Measurements from ENCODE around the gene RBBP4. TPM values are rescaled to one million over a fixed set of nuclear protein-coding genes. Genes with fewer than 3 reads are reported as not detected.
"Not testable (repeated sequence)": the region's sequence is repeated elsewhere in the genome, so short reads cannot be mapped to it uniquely, and the experiment has no call there.

Gene RBBP4
- polyA plus RNA-seq, 3 donors: 356 to 360 (median 357) TPM

DNA sequence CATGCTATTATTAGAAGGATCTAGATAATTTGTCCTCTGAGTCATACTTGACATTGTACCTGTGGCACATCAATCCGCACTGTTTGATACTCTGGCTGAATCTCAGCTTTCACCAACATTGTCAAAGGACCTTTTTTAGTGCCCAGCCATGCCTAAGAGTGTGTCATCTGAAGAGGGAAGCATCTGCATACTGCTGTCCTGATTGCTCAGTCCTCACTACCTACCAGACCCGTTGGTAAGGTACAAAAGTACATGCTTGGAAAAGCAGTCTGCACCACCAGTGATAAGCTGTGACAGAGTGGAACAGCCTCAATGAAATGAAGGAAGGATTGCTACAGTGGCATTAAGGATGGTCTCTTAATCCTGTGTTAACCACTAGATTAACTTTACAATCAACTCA lies 34.5 kb downstream of the RBBP4 start:
- DNase-seq (ENCODE audit: low read depth in 3 of 3, low spot score in 2 of 3): no peak

DNA sequence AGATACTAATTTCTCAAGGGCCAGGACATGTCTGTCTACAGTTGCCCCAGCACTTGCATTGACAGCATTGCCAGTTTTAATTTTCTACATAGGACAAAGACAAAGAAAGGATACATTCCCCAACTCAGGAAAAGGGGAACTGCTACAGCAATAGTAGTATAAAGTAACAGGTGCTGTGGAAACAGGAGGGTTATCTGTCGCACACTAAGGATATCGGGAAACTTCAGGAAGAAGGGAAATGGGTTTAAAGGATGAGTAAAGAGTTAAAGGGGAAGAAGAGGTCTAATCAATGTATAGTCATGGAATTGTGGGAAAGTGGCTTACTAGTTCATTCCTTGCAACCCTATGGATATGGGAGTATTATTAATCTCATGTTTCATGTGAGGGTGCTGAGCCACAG lies 35.4 kb downstream of the RBBP4 start:
- no peak for DNase-seq (ENCODE audit: low read depth in 3 of 3, low spot score in 2 of 3)

DNA sequence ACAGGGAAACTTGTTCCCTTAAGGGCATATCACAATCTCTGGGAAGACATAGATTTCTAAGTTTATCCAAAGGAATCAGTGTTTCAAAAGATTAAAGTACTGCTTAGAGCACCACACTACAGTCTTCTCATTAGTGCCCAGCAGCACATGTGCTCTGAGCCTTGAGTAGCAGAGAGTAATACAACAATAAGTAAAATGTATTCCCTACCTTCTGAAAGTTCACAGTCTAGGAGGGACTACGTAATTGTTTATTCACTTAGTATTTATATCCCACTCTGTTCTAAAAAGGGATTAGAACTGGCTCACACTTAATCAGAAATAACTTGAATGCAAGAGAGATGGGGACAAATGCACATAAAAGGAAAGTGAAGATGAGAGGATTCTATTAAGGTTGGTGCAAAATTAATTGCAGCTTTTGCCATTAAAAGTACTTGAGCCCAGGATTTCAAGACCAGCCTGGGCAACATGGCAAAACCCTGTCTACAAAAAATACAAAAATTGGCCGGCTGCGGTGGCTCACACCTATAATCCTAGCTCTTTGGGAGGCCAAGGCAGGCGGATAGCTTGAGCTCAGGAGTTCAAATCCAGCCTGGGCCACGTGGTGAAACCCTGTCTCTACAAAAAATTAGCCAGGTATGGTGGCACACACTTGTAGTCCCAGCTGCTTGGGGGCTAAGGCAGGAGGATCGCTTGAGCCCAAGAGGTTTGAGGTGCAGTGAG lies 42.6 kb downstream of the RBBP4 start:
- no peak for DNase-seq (ENCODE audit: low read depth in 3 of 3, low spot score in 2 of 3)

DNA sequence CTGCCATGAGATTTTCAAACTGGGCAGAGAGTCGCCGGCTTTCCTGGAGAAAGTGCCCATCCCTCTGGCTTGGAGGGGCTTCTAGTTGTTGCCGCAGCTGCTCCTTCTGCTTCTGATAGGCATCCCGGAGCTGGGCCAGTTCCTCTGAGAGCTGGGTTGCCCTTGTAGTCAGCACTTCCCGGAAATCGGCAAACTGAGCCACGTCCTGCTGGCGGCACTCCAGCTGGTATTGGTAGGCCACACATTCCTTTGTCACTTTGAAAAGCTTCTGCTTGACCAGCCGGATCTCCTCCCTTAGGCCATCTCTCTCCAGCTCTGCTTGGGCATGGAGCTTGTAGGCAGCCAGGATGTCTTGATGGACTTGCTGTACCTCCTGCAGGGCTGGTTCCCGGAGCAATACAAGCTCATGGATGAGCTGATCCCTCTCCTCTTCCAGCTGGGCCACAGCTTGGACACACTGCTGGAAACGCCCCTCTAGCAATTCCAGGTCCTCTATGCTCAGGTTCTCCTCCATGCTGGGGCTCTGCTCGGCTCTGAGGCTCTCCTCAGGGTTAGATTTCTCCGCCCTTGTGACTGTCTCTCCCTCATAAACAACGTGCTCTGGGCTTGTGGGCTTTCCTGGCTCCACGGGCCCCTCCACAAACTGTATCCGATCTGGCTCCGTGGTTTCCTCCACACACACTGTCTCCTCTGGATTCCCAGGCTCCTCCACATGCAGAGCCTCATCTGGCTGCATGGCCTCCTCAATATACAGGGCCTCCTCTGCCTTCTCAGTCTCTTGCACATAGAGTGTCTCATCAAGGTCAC lies 44.3 kb downstream of the RBBP4 start:
- no peak for DNase-seq (ENCODE audit: low read depth in 3 of 3, low spot score in 2 of 3)

DNA sequence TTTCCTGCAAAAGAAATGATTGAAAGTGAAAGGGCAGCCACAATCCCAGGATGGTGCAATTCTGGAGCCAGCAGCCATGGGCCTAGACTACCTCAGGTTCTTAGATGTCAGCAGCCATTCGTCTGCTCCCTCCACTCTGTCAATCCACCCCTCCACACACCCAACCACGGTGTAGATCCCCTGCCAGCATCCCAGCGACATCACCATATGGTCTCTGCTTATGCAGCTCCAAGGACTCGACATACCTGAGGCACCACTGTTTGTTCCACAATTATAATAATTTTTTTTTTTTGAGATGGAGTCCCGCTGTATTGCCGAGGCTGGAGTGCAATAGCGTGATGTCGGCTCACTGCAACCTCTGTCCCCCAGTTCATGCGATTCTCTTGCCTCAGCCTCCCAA lies 45.0 kb downstream of the RBBP4 start:
- DNase-seq (ENCODE audit: low read depth in 3 of 3, low spot score in 2 of 3): no peak

DNA sequence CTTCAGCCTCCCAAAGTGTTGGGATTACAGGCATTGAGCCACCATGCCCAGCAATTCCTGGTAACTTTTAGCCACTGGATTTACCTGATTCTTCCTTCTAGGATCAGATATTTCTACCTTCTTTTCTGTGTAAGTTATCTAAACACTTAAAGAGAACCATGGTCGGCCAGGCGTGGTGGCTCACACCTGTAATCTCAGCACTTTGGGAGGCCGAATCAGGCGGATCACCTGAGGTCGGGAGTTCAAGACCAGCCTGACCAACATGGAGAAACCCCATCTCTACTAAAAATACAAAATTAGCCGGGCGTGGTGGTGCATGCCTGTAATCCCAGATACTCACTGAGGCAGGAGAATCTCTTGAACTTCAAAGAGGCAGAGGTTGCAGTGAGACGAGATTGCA lies 46.0 kb downstream of the RBBP4 start:
- not testable (repeated sequence) for DNase-seq (ENCODE audit: low read depth in 3 of 3, low spot score in 2 of 3)

DNA sequence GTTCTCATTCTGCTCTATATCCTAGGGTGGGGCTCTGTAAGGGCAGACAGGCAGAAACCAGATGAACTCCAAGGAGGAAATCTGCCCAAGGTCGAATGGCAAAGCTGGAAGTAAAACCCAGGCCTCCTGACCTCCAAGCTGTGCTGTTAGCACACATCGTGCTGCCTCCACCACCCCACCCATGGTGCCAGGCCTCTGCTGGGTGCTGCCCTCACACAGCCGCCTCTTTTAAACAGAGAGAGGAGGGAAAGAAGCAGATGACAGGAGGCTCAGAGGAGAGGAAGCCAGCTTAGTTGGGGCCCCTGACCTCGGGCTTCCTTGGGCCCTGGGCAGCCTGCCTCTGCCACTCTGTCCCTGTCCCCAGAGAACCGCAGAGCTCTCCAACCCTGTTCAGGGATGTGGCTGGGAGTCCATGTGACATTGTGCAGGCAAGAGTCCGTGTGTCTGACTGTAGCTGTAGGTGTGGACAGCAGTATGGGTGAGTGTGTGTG lies 50.5 kb downstream of the RBBP4 start:
- DNase-seq (ENCODE audit: low read depth in 3 of 3, low spot score in 2 of 3): no peak

DNA sequence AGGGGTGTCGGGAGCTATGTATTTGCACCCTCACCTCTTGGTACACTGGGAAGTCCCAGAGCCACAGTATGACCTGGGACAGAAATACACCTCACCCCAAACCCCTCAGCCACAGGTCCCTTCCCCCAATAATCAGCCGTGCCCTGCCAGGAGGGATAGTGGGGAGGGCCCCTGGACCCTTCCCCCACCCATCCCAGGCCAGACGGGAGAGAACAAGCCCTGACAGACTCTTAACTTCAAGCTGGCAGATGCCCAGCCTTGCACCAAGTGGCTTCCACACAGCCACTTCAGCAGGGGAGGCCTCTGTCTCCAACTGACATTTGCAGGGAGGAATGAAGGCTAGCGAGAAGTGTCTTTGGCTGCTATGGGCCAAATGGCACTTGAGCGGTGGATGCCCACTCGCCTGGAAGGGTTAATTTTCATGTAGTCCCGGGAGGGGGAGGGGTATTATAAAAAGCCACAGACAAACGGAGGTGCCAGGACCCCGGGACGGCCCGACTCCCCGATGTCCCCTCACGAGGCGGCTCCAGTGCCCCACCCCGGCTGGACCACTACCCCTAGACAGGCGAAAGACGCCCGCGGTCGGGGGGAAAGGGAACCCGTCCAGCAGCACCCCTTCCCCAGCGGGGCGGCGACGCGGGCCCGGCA lies 51.1 kb downstream of the RBBP4 start:
- no peak for DNase-seq (ENCODE audit: low read depth in 3 of 3, low spot score in 2 of 3)

DNA sequence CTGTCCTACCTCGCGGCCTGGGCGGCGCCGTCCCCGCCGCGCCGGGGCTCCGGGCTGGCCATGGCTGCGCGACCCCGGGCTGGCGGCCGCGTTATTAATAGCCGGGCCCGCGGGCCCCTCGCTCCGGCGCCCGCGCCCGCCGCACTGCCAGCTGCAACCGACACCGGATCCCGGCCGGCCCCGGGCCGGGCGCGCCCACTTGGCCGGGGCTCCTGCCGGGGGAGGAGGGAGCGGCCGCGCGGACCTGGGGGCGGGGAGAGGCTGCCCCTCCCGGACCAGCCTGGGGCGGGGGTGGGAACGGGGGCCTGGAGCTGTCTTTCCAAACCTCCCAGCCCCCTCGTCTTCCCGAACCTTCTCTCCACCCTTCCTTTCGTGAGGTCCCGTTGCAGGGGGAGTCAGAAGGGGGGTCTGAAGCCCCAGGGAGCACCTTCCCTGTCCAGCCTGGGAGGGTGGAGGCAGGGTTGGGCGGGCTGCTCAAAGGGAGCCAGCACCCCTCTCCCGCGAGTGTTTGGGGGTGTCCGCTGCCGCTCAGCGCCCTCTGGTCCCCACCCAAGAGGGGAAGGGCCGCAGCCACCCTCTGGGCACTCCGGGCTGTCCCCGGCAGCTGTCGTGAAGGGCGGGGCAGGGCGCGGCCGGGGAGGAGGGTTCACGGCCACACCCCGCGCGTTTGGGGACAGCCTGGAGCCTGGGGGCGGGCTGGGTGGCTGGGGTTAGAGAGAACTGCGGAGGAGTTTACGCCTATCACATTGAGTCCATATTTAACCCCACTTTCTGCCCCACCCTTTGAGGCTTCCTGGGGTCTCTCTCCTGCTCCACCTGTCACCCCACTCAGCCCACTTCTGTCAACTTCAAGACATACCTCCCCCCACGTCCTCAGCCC lies 51.8 kb downstream of the RBBP4 start, which contains the start of gene SYNC:
Gene SYNC (minus strand): TSS at position 172 of the 880 bp plus-strand sequence. CDS start 110 bp downstream, at position 62.
- no peak for DNase-seq (ENCODE audit: low read depth in 3 of 3, low spot score in 2 of 3)

DNA sequence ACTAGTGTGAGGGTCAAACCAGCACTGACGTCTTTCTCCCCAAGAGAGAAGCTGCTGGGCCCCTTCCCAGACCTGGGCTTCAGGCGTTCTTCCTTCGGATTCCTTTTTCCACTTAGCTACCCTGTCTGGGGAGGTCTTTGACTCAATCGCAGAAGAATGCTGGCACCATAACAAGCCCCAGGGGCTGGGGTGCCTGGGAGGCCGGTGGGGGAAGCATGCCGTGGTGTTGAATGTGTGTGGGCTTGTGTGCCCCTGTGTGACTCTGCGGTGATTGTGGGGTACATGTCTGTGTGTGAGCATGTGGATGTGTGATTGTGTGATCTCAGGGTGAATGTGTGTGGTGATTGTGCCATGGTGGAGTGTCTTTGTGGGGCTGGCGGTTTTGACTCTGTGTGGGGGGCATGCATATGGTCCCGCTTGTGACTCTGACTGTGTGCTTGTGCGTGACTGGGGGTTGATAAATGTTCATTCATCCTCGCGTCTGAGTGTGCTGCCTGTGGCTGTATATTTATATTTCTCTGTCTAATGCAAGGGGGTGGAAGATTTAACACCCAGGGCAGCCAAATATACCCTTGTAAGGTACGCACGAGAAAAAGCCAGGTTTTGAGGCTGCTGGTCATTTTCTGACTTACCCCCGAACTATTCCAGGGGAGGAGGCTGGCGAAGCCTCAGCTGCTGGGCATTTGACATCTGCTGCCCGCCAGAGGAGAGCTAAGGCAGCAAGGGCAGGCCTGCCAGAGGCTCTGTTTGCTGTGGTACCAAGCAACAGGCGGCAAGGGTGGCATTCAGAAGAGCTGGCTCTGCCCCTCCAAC lies 52.7 kb downstream of the RBBP4 start:
- no peak for DNase-seq (ENCODE audit: low read depth in 3 of 3, low spot score in 2 of 3)

DNA sequence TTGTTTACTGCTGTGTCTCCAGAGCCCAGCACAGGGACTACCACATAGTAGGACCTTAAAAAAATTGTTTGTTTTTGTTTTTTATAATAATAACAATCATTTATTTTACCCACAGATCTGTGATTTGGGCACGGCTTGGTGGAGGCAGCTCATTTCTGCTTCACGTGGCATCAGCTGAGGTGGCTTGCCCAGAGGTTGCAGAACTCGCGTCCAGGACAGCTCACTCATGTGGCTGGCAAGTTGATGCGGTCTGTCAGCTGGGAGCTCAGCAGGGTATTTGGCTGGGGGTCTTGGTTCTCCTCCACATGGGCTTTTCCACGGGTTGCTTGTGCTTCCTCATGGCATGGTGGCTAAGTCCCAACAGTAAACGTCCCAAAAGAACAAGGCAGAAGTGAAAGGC lies 54.5 kb downstream of the RBBP4 start:
- DNase-seq (ENCODE audit: low read depth in 3 of 3, low spot score in 2 of 3): no peak

DNA sequence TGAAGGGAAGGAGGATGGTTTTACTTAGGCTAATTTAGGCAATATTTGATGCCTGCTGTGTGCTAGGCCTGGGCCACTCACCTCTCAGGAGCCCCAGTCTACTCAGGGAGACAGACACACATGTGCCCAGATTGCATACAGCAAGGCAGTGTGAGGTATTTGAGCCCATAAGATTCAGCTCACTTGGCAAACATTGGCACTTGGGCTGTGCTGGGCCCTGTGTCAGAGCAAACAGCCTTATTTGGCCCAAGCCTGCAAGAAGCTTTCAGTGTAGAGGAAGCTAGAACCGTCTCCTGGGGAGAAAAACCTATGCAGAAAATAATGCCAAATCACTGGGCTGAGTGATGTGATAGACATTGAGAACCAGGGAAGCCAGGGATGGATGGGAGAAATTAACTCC lies 55.5 kb downstream of the RBBP4 start:
- no peak for DNase-seq (ENCODE audit: low read depth in 3 of 3, low spot score in 2 of 3)

DNA sequence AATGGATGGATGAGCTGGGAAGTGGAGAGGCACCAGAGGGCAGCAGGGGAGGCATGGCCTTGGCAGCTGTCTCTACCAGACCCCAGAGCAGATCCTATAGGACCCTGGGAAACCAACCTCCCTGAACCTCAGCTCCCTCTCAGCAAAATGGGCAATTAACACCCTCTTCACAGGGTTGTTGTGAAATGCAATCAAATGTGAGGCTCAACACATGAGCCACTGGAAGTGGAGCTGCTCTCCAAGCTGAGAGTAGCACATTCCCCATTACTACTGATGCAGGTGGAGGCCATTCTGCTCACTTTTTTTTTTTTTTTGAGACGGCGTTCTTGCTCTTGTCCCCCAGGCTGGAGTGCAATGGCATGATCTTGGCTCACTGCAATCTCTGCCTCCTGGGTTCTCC lies 58.1 kb downstream of the RBBP4 start:
- no peak for DNase-seq (ENCODE audit: low read depth in 3 of 3, low spot score in 2 of 3)

DNA sequence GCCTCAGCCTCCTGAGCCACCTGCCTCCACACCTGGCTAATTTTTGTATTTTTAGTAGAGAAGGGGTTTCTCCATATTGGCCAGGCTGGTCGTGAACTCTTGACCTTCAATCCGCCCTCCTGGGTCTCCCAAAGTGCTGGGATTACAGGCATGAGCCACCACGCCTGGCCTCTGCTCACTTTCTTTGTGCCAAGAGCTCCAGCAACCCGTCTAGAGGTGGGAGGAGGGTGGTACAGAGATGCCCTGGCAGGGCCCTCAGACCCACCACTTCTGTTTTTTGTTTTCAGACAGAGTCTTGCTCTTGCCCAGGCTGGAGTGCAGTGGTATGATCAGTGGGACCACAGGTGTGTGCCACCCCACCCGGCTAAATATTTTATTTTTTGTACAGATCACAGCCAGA lies 58.5 kb downstream of the RBBP4 start:
- DNase-seq (ENCODE audit: low read depth in 3 of 3, low spot score in 2 of 3): no peak

DNA sequence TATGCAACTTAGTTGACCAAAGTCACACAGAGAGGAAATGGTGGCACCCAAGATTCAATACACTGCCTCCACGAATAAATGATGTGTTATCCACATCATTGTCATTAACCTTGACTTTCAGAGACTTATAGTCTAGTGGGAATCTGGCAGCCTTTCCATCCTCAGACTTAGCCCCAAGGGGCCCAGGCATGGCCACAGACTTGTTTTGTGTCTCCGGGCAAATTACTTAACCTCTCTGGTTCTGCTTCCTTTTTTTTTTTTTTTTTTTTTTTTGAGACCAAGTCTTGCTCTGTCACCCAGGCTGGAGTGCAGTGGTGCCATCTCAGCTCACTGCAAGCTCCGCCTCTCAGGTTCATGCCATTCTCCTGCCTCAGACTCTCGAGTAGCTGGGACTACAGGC lies 60.2 kb downstream of the RBBP4 start:
- DNase-seq (ENCODE audit: low read depth in 3 of 3, low spot score in 2 of 3): not testable (repeated sequence)

DNA sequence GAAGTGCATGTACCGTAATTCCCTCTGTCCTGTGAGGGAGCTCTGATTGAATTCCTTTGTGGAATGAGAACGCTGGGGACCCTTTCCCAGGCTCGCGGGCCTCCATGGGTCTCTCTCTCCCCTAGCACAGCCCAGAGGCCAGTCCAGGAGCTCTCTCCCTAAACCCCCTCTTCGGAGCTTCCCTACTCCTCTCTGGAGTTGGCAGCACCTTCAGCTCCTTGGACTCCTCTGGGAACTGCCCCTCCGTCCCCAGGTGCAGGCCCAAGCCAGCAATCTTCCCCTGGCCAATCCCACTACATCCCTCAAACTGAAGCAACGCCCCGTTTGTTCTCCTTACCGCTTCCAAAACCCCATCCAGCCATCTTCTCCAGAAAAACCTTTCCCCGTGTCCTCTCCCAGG lies 62.1 kb downstream of the RBBP4 start:
- DNase-seq (ENCODE audit: low read depth in 3 of 3, low spot score in 2 of 3): no peak

DNA sequence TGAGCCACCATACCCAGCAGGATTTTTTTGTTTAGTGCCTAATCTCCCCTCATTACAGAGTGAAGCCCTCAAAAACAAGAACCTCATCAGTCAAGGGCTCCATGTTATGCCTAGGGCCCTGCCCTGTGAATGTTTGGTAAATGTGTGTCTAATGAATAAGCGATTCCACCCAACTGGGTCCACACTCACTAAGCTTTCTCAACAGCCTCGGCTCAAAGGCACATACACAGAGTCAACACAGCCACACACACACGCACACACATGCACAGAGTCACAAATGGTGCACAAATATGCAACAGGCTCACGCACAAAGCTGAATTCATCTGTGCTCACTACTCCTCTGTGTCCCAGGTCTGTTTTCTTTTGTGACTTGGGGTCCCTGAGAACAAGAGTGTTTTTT lies 63.3 kb downstream of the RBBP4 start:
- no peak for DNase-seq (ENCODE audit: low read depth in 3 of 3, low spot score in 2 of 3)

DNA sequence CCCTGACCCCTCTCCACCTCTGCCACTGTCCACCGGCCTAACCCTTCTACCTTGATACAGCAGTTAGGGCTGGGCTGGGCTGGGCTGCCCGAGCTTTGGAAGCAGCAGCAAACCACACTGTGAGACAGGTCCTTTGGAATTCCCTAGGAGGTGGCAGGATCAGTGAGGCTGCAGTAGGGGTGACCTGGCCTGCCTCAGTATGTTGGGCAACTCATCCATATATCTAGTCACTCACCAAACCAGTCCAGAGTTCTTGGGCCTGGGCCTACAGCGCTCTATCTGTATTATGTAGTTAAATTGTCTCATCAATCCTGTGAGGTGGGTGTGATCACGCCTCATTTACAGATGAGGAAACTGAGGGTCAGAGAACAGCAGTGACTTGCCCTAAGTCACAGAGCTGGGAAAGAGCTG lies 64.9 kb downstream of the RBBP4 start:
- no peak for DNase-seq (ENCODE audit: low read depth in 3 of 3, low spot score in 2 of 3)

DNA sequence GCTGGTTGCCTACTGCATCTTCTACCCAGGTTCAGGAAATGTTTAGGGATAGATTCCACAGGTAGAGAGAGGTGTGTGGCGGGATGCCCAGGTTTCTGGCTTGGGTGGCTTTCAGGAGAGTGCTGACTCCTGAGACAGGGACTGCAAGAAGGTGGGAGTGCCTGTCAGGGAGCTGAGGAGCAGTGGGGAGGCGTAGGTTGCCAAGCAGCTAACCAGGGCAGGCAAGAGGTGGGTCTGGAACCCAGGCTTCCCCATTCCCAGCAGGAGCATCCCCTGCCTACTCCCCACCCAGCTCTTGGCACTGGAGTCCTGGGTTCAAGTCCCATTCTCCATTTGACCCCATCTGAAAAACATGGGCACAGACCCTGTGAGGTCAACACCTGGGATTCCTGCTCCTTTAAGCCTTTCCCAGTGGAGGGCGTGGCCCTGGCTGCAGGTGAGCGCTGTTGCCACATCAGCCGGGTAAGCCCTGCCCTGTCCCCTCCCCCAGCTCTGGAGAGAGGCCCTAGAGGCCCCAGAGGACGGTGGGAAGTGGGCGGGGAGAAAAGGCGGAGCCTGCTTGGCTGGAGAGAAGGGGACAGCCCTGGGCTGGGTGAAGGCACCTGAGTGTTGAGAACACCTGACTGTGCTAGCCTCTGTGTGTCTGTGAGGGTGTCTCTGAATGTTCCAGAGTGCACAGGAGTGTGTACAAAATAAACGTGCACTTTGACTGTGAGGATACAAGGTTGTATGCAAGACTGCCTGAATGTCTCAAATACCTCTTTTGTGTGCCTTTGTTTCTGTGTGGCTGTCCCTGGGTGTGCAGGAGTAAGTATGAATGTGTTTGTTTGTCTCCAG lies 65.5 kb downstream of the RBBP4 start:
- peak; percentile 63 to 85 (median 71) for DNase-seq (ENCODE audit: low read depth in 3 of 3, low spot score in 2 of 3)
